A549 (cell line): ENCODE results near the gene ACER2.

ENCODE experiments used
- ESRRA ChIP-seq: fragments of 150-350 bp; IDR thresholded peaks from 2 replicates; pipeline ENCODE4 v1.6.1; 2014; ENCODE audit warnings: mild to moderate bottlenecking, low read length, borderline replicate concordance
- JUNB ChIP-seq: fragments of >200 bp; sonication (Bioruptor Twin); formaldehyde crosslinking; IDR thresholded peaks from 2 replicates; pipeline ENCODE4 v1.6.1; 2016
- NFE2L2 ChIP-seq: fragments of 150-350 bp; conservative IDR thresholded peaks from 2 replicates; pipeline ENCODE4 v1.6.1; 2014; ENCODE audit warnings: low read length
- SMC3 ChIP-seq: fragments of >200 bp; sonication (Bioruptor Twin); formaldehyde crosslinking; IDR thresholded peaks from 3 replicates; pipeline ENCODE4 v1.6.1; 2018; ENCODE audit warnings: inconsistent platforms
- TF ChIP-seq, protein P1 (sequence below): fragments of >200 bp; sonication (Bioruptor Twin); formaldehyde crosslinking; IDR thresholded peaks from 3 replicates; pipeline ENCODE4 v1.5.1; 2016

DNA sequence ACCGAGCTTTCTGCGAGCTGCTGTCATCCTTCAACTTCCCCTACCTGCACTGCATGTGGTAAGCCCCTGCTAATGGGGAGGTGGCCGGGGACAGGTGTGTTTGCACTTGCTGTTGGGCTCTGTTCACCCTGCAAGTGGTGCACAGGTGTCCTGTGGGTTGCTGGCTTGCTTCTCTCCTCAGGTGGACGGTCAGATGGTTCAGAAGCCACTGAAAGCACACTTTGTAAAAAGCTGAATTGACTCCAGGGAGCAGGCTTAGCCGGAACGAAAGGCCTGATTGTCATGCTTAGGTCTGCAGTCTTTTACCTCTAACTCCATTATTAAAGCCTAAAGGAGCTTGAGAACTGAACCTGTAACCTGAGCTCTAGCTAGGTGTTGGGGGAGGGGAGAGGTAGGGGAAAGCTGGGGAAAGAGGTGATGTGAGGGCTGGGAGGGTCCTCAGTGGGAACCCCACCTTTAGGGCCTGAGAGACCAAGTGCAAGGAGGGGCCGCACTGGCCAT lies 37.6 kb downstream of the ACER2 start:
- TF ChIP-seq SMC3 (no peak), ESRRA (no peak), NFE2L2 (no peak), JUNB (no peak)
- TF ChIP-seq, protein P1, sequence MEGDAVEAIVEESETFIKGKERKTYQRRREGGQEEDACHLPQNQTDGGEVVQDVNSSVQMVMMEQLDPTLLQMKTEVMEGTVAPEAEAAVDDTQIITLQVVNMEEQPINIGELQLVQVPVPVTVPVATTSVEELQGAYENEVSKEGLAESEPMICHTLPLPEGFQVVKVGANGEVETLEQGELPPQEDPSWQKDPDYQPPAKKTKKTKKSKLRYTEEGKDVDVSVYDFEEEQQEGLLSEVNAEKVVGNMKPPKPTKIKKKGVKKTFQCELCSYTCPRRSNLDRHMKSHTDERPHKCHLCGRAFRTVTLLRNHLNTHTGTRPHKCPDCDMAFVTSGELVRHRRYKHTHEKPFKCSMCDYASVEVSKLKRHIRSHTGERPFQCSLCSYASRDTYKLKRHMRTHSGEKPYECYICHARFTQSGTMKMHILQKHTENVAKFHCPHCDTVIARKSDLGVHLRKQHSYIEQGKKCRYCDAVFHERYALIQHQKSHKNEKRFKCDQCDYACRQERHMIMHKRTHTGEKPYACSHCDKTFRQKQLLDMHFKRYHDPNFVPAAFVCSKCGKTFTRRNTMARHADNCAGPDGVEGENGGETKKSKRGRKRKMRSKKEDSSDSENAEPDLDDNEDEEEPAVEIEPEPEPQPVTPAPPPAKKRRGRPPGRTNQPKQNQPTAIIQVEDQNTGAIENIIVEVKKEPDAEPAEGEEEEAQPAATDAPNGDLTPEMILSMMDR = no peak
